HuH-7 (cell line): Measurements from ENCODE around the gene SMIM24.

Experiments used
- DNase-seq: peaks from one replicate; pipeline ENCODE4 v3.0.0; 2011; ENCODE audit warnings: low spot score

SMIM24 gene

GRCh38 chr19:3497757-3498520 is 17.6 kb upstream of the SMIM24 start:
- no peak for DNase-seq

GRCh38 chr19:3496392-3497273 is 16.3 kb upstream of the SMIM24 start:
- DNase-seq = no peak

- no peak for DNase-seq
These were observed 14.2 kb upstream of the SMIM24 start for GRCh38 chr19:3494559-3494958.

GRCh38 chr19:3494051-3494450 is 13.7 kb upstream of the SMIM24 start:
- DNase-seq = no peak

GRCh38 chr19:3493651-3494050 is 13.3 kb upstream of the SMIM24 start:
- no peak for DNase-seq

GRCh38 chr19:3492919-3493318 is 12.6 kb upstream of the SMIM24 start:
- no peak for DNase-seq

GRCh38 chr19:3492131-3492839 is 12.0 kb upstream of the SMIM24 start:
- no peak for DNase-seq

GRCh38 chr19:3491396-3492119 is 11.2 kb upstream of the SMIM24 start:
- no peak for DNase-seq

GRCh38 chr19:3483226-3483628 is 2.9 kb upstream of the SMIM24 start, which contains the start of gene SMIM44:
TSS of gene SMIM44 (minus strand) at chr19:3483441. CDS start at chr19:3483403, 38 bp downstream.
- DNase-seq = no peak

GRCh38 chr19:3482507-3483225 is 2.3 kb upstream of the SMIM24 start:
- no peak for DNase-seq

- no peak for DNase-seq
These were observed 1.1 kb upstream of the SMIM24 start for GRCh38 chr19:3481241-3482090.

GRCh38 chr19:3479834-3480215 is 500 bp downstream of the SMIM24 start:
- DNase-seq = peak; percentile 55

- peak; percentile 44 for DNase-seq
These were observed 1.0 kb downstream of the SMIM24 start for GRCh38 chr19:3479177-3479833.

- no peak for DNase-seq
These were observed 1.7 kb downstream of the SMIM24 start for GRCh38 chr19:3478409-3479176.

GRCh38 chr19:3477951-3478350 is 2.4 kb downstream of the SMIM24 start:
- no peak for DNase-seq

GRCh38 chr19:3477506-3477905 is 2.8 kb downstream of the SMIM24 start:
- DNase-seq = no peak

GRCh38 chr19:3476830-3477229 is 3.5 kb downstream of the SMIM24 start:
- DNase-seq = no peak

- DNase-seq = no peak
These were observed 4.9 kb downstream of the SMIM24 start for GRCh38 chr19:3475449-3475848.

- no peak for DNase-seq
These were observed 5.7 kb downstream of the SMIM24 start for GRCh38 chr19:3474614-3475013.
